NCI-H1694 treated with DMSO at 0.1 percent for 48 hours (cell line): Measurements from ENCODE around the gene MSANTD2.

Source experiments
- DNase-seq: peaks from one replicate; lab custom pipeline; 2025; lab: John Stamatoyannopoulos, UW

MSANTD2 gene

DNA sequence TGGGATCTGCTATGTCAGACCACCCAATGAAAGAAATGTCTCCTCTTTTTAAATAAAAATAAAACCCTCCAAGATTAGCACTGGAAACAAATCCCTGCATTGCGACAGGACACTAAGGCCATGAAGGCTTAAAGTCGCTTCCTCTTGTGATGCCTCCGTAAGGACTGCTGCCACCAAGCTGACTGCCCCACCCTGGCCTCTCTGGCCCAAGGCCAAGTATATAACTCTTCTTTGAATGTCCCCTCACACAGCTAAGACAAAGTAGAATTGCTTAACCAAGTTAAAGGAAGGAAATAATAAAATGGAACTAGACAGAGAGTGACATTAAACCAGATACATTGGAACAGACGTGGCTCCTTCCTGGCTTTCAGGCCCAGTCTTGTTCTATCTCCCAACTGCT is 68.0 kb downstream of the MSANTD2 start:
- no peak for DNase-seq

DNA sequence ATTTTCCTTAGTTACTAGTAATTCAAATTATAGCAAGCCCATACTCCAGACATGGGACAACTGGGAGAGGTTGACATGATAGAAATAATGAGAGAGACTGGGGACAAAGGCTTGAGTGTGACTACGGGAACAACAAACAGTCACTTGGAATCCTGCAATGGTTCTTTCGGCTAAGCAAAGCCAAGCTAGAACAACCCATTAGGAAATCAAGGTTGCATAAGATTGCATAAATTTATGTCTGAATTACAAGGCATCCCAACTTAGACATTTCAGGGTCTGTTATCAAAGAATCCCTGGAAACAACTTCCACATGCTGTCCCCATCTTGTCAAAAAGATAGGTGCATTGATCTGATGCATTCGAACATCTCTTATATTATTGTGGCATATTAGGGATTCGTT is 70.6 kb downstream of the MSANTD2 start:
- DNase-seq: no peak

DNA sequence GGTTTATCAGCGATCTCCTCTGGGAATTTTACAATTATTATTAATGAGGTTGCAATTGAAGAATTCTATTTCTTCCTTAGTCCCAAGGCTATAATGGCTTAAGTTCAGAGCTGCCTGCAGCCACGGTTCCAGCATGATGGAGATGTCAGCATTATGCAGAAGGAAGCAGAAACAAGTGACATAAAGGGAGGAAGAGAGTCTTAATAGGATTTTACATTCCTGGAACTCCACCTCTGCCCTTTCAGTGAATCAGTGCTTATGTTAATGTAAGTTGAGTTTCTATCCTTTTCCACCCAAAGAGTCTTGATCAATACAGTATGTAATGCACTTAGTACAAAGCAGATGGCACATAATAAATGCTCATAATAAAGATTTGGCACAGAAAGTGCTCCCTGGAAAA is 72.1 kb downstream of the MSANTD2 start:
- no peak for DNase-seq

DNA sequence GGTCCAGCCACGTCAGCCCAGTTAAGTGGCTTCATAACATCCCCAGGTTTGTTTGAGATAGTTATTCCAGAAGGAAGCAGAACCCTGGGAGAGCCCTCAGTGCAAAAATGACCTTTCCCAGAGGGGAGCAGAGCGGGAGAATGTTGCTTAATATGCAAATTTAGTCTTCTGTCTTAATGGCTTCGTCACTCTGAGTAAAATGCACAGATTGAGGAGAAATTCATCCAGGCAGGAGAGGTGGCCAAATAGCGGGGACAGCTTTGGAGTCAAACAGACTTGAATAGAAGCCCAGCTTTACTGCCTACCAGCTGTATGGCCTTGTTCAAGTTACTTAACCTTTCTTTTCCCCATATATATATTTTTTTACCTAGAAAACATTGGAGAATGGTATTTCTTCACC is 72.7 kb downstream of the MSANTD2 start:
- DNase-seq: no peak

DNA sequence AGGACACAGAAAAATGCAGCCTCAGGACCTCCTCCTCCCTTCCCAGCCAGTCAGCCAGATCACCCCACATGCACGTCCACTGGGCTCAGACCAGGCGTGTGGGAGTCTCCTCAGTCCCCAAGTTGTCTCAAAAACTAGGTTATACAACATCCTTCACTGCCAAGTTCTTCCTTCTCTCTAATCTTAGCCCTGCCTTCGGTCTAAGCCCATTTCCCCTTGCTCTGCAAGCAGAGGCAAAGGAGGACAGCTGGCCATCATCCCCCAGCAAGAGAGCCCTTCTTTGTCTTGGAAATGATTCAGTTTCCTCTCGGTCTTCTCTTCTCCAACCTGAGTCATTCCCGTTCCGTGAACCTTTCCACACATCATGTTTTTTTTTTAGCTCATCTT is 74.5 kb downstream of the MSANTD2 start:
- no peak for DNase-seq

DNA sequence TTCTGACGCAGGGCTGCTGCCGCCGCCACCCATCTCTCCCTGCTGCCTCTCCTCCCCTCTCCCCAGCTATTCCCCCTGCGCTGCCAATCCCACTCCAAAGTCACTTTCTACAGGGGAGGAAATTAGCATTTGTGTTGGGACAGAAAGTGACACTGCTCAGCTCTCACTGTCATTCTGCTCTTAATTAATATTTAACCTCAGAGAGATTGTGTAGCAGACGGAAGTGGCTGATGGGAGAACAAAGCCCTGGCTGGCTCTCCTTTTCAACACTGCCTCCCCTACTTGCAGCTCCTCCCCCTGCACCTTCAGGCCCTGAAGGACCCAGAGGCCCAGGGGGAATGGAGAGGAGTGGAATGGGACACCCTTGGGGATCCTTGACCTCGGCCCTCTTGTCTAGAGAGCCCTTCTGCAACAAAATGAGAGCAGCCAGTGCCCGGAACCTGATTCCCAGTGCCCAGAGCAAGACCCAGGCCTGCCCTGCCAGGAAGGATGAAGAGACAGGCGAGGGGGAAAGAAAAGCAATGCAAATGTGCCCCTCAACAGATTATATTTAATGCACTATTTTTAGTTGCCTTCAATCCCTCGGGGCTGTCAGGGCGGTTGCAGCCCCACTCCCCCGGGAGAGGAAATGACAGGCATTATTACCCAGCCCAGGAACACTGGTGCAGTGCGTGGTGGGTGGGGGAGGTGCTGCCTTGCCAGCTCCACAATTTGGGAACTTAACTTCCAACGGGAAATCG is 75.1 kb downstream of the MSANTD2 start:
- DNase-seq: no peak

DNA sequence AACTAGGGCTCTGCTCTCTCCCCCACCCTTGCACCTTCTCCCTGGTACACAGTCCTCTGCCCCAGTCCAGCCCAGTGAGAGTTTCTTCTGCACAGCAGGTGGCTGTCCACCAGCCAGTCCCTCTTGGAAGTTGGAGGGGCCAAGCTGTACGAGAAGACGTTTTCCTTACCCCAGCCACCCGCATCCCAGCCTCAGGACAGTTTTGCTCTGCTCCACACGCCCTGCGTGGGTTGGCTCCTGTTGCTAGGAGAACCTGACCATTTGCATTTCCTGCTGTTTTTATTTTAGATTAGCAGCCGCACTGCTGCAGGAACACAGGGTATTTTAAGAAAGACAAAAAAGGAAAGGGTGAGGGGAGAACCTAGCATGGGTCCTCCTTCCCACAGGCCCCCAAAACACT is 78.0 kb downstream of the MSANTD2 start:
- no peak for DNase-seq

DNA sequence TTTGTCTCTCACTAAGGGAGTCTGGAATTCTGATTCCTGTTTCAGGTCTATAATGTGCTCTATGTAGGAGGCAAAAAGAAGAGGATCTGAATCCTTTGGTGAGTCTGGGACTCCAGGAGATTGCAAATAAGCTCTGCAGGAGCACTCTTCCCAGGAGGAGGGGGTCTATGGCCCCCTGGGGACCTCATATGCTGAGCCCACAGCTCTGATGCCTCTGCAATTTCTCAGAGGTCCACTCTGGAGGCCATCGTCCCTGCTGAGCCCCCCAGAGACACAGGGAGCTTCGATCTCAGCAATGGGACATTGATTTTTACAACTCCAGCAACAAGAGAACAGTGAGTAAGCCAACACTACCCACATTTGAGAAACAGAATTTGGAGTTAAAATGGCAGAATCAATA is 80.7 kb downstream of the MSANTD2 start:
- no peak for DNase-seq

DNA sequence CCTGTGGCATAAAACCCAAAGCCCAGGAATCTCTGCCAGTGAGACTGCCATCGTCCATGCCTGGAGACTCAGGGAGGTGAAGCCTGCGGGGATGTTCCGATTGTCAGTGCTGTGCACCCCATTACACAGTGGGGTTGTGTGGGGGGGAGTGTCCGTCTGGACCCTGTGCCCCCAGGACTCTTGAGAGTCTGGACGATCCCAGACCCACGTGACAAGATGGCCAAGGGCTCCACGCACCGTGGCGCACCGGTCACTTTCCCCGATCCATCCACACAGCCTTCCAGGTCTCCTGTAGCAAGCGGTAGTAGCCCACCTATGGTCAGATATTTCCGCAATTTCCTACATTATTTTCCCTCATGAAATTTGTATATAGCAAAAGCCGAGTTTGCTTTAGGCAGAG is 81.4 kb downstream of the MSANTD2 start:
- DNase-seq: no peak

DNA sequence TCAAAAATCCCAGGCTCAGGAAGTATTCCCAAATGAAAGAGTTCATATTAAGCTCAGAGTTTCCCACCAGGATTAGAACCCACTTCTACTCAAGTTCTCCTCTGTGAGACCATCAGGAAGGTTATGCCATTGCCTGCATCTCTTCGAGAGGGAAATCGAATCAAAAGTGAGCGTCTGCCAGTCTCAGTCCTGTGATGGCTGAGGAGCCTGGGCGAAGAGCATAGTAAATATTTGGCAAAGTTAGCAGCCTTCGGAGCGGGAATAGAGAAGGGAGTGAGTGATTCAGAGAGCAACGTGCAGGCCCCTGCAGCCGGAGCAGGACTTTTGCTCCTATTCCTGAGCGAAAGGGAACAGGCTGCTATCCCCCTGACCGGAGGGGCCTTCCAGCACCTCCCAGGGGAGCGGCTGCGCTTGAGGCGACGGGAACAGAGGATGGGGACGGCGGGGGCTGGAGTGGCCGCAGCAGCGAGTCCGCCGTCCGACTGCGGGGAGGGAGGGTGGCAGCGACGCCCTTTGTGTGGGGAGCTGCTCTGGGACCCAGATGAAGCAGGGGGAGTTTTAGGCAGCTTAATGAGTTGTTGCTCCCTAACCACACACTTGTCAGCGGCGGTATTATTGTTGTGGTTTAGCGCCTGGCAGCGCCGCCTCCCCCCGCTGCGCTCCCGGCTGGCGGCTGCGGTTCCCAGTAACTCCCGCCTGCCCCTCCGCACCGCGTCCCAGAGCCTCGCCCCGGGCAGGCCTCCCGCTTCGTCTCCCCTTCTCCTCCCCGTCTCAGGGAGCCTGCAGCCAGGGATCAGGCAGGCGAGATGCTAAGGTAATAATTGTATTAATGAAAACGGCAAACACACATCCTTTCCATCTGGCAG is 82.2 kb downstream of the MSANTD2 start:
- DNase-seq: no peak

DNA sequence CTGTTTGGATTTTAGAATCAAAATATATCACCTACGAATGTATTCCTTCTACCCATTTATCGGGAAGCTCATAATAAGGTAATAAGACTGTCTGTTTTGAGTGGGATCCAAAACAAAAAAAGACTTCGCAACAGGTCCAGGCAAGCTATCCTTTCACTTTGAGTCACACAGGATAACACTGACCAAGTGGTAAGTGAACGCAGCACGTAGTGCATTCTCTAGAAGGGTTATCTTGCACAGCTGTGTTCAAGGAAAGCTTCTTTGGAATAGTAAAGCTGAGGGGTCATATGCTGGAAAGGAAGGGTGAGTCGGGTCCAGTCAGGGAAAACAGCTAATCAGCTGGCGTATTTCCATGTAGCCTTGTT is 82.8 kb downstream of the MSANTD2 start:
- DNase-seq: no peak

DNA sequence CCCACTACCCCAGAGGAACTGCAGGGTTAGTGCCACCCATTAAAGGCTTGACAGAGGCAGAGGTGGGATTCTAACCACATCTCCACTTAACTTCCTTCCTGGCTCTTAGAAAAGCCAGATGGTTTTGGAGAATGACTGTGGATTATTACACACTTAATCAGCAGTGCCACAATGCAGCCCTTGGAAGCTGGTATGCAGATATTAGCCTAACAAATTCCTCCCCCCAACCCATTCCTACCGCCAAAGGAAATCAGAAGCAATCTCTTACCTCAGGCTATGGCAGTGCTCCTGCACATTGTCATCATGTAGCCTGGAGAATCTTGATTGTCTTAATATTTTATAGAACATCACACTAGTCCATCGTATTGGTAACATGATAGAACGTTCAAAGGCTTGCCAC is 83.6 kb downstream of the MSANTD2 start:
- DNase-seq: no peak
